GM21529 (cell line): ENCODE measurements around the gene FAM50B.

Experiments
- ATAC-seq: cut with Tn5 transposase; IDR thresholded peaks from one replicate; pipeline ENCODE4 v1.9.1; 2021; ENCODE audit not compliant: unreplicated experiment

The FAM50B gene

DNA sequence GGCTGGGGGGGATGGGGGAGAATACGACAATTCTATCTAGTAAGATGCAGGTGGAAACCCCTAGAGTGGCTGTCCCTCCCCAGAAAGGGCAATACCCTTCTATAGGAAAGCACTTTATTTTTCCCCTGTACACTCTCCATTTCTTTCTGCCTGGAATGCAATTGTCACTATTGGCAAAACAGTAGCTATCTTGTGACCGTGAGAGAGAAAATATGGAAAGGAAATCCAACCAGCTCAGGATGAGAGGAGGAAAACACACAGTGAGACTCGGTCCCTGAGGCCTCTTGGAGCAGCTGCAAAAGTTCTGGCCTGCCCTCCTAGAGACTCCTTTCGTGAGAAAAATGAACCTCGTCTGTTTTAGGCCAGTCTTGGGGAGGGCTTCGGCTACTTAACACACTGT, 43.4 kb downstream of the FAM50B start:
- no peak for ATAC-seq

GRCh38 chr6:3893487-3893886, 44.3 kb downstream of the FAM50B start:
- ATAC-seq: no peak

DNA sequence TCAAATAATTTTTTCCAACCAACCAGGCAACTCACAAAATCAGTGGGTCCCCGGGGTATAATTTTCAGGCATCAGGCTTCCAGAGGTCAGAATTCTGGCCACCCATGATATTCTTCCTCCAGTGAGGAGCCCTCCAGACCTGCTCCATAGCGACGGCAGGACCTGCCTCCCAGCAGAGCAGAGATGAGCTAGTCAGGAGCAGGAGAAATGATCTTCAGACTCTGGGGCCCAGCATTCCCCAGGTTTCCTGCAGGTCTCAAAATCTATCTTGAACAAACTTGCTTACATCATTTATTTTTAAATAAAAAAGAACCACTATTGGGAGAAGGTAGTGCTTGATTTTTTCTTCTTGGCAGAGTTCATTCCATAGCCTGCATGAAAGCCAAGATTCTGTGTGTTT, 44.7 kb downstream of the FAM50B start:
- ATAC-seq: no peak

DNA sequence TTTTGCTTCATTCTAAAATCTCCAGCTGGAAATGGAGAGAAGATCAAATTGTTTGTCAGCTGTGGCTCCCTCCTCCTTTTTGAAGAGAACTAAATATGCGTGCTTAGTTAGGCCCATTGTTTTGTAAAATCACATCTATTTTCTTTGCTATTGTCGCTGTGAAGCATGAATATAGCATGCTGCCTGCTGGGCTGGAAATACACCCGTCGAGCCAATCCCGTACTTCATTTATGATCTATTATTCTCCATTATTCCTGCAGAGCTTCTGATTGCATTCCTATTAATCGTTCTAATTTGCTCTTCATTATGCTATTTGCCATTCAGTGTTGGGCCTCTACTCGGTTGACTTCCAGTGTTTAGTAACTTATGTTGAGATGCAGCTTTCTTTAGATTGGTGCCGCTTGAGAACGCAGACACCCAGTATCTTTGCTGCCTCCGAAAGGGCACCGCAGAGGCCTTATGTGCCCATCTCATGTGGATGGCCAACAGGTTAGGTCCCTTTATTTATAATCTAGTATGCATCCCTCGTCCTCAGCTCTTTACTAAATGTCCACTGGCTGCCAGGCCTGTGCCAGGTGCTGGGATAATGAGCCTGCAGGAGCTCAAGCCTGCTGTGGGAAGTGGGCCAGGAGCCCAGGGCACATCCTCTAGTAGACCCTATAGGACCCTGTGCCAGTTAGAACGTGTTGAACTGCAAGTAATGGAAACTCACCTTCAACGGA, 45.6 kb downstream of the FAM50B start:
- no peak for ATAC-seq

DNA sequence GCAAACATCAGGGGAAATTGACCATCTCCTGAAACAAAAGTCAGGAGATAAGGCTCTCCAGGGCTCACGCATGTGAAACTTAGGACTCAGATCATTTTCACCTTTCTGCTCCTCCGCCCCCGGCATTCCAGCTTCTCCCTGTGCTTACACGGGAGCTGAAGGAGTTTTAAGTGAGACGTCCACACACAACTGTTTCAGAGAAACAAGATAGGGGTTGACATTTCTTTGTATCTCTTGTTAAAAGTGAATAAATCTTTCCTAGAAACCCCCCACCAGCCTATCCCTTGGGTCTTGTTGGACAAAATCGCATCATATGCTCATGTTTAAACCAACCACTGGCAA, 46.1 kb downstream of the FAM50B start:
- no peak for ATAC-seq

- ATAC-seq: no peak
Measured at GRCh38 chr6:3895805-3896204, 46.6 kb downstream of the FAM50B start.

DNA sequence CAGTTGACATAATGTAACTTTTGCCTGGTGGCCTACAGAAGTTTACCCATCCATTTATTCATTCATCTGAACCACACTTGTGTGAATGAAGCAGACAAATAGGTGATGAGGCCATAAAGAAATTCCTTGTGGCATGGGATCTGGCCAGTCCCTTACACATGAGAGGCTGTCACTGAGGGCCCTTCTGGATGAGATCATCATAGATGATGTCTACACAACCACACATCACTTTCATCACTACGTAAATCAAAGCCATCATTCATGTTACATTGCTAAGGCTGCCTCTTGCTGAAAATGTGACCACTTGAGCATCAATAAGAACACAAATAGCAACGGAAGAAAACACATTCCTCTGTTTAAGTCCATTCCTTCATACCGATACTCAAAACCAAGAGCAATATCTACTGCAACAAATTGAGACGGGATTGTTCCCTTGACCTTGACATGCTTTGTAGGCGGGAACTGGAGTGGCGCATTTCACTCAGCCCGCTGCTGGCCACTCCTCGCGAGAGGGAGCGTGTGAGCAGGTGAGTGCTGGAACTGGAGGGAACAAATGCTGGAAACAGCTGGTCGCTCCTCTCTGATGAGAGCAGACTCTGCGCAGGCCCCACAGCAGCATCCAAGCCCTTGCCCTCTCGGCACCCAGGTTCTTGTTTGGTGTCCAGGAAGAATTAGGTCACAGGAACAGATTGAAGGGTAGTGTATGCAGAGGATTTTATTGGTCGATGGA, 49.3 kb downstream of the FAM50B start:
- no peak for ATAC-seq

DNA sequence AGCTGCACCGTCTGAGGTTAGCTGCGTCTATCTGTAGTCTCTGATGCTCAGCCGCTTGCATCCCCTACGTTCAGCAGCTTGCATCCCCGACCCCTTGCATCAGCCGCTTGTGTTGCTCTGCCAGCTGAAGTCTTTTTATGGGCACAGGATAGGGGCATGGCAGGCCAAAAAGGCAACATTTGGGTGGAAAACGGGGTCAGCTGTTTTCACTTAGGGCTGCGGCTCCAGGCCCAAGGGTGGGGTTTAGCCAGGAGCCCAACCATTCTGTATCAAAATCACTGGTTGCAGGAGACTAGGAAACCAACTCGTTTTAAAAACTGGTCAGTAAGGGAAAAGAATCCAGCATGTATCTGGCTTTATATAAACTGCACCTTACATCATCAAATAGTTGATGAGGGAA, 49.9 kb downstream of the FAM50B start:
- ATAC-seq: no peak

- ATAC-seq: no peak
Measured at GRCh38 chr6:3899970-3900439, 50.8 kb downstream of the FAM50B start.
